OCI-LY1 (cell line): ENCODE data around the gene RBMS3.
"Not testable (repeated sequence)": the region's sequence is repeated elsewhere in the genome, so short reads cannot be mapped to it uniquely, and the experiment has no call there.

Experiments
- H2AFZ ChIP-seq: fragments of 200-600 bp; sonication (generic), shearing (Covaris generic); 2 replicates; pipeline ENCODE4 v1.6.0; 2014; ENCODE audit warnings: antibody characterized with exemption, mild to moderate bottlenecking, low read length
- H3F3A ChIP-seq: fragments of 200-600 bp; sonication (generic), shearing (Covaris generic); 2 replicates; pipeline ENCODE4 v1.6.0; 2014; ENCODE audit warnings: mild to moderate bottlenecking, antibody characterized with exemption, low read length, moderate library complexity; ENCODE audit not compliant: insufficient read depth
- H3K27ac ChIP-seq: fragments of 200-600 bp; sonication (generic); 2 replicates; pipeline ENCODE4 v1.5.1; 2014; ENCODE audit warnings: low read length, mixed run types, mild to moderate bottlenecking, low read depth; ENCODE audit not compliant: poor library complexity, severe bottlenecking
- H3K27me3 ChIP-seq: fragments of 200-600 bp; sonication (generic); 2 replicates; pipeline ENCODE4 v1.6.0; 2014; ENCODE audit warnings: antibody characterized with exemption, mild to moderate bottlenecking, low read length, moderate library complexity; ENCODE audit not compliant: insufficient read depth
- H3K36me3 ChIP-seq: fragments of 200-600 bp; sonication (generic); 2 replicates; pipeline ENCODE4 v1.6.1; 2014; ENCODE audit warnings: mild to moderate bottlenecking, antibody characterized with exemption, low read length, moderate library complexity, mixed read lengths; ENCODE audit not compliant: insufficient read depth
- H3K4me1 ChIP-seq: fragments of 200-600 bp; sonication (generic); 2 replicates; pipeline ENCODE4 v1.5.1; 2014; ENCODE audit warnings: mild to moderate bottlenecking, low read length, moderate library complexity; ENCODE audit not compliant: insufficient read depth, severe bottlenecking
- H3K4me2 ChIP-seq: fragments of 200-600 bp; sonication (generic), shearing (Covaris generic); 2 replicates; pipeline ENCODE4 v1.6.1; 2014; ENCODE audit warnings: low read length
- H3K4me3 ChIP-seq: fragments of 200-600 bp; sonication (generic); 2 replicates; pipeline ENCODE4 v1.5.1; 2014; ENCODE audit warnings: low read length, low read depth, mild to moderate bottlenecking, mixed read lengths; ENCODE audit not compliant: poor library complexity, severe bottlenecking
- H3K79me2 ChIP-seq: fragments of 200-600 bp; shearing (Covaris generic); 2 replicates; pipeline ENCODE4 v1.6.1; 2016; ENCODE audit warnings: mixed run types, low read length, mixed read lengths; ENCODE audit not compliant: insufficient read depth
- H3K9ac ChIP-seq: fragments of 200-600 bp; sonication (generic), shearing (Covaris generic); 2 replicates; pipeline ENCODE4 v1.6.1; 2014; ENCODE audit warnings: mild to moderate bottlenecking, low read length, mixed read lengths
- H3K9me2 ChIP-seq: fragments of 200-600 bp; sonication (generic), shearing (Covaris generic); 2 replicates; pipeline ENCODE4 v1.6.1; 2014; ENCODE audit warnings: low read depth, mild to moderate bottlenecking, low read length, mixed read lengths
- H3K9me3 ChIP-seq: fragments of 200-600 bp; shearing (Covaris generic); 2 replicates; pipeline ENCODE4 v1.6.1; 2014; ENCODE audit warnings: low read length, mixed read lengths
- H4K20me1 ChIP-seq: fragments of 200-600 bp; sonication (generic), shearing (Covaris generic); 2 replicates; pipeline ENCODE4 v1.6.0; 2016; ENCODE audit warnings: mild to moderate bottlenecking, low read length; ENCODE audit not compliant: insufficient read depth
- CTCF ChIP-seq: fragments of 200-600 bp; sonication (generic), shearing (Covaris generic); IDR thresholded peaks from 2 replicates; pipeline ENCODE4 v1.5.1; 2017; ENCODE audit warnings: mild to moderate bottlenecking, antibody characterized with exemption, low read length, moderate library complexity, mixed read lengths
- EZH2 ChIP-seq: fragments of 200-600 bp; sonication (generic), shearing (Covaris generic); IDR thresholded peaks from 2 replicates; pipeline ENCODE4 v1.8.0; 2017; ENCODE audit warnings: borderline replicate concordance, mixed run types, mild to moderate bottlenecking, antibody characterized with exemption, low read length, moderate library complexity, mixed read lengths

Gene RBMS3

GRCh38 chr3:29353807-29354206 lies 72.9 kb downstream of the RBMS3 start:
- Histone ChIP-seq H3K9me3 (peaks cover 3% of the 10 kb centered on the region; the same call in 1 of the 2 replicates), H3K4me1 (peaks cover 57% of the 10 kb centered on the region), H3K79me2 (peaks cover 61% of the 10 kb centered on the region), H2AFZ (no peak overlapping the region), H3K27ac (no peak overlapping the region), H3K4me3 (no peak overlapping the region), H3K9me2 (no peaks in the 10 kb centered on the region), H3K36me3 (peaks cover 5% of the 10 kb centered on the region), H3F3A (no peaks in the 10 kb centered on the region), H4K20me1 (no peaks in the 10 kb centered on the region), H3K27me3 (no peaks in the 10 kb centered on the region), H3K4me2 (no peak overlapping the region), H3K9ac (no peak overlapping the region)
- TF ChIP-seq EZH2 = no peak
- TF ChIP-seq CTCF = no peak

GRCh38 chr3:29354894-29355293 lies 74.0 kb downstream of the RBMS3 start:
- Histone ChIP-seq H3K9me3 (peaks cover 3% of the 10 kb centered on the region; the same call in 1 of the 2 replicates), H3K9ac (no peak overlapping the region), H3K4me1 (peaks cover 46% of the 10 kb centered on the region), H3K4me3 (no peak overlapping the region), H3K79me2 (peaks cover 54% of the 10 kb centered on the region), H3K36me3 (peaks cover 5% of the 10 kb centered on the region), H3K4me2 (no peak overlapping the region; the same call in 1 of the 2 replicates), H3K9me2 (no peaks in the 10 kb centered on the region), H3F3A (no peaks in the 10 kb centered on the region), H2AFZ (no peak overlapping the region), H4K20me1 (no peaks in the 10 kb centered on the region), H3K27ac (peak overlapping the region; percentile 43), H3K27me3 (no peaks in the 10 kb centered on the region)
- TF ChIP-seq CTCF (no peak), EZH2 (no peak)

DNA sequence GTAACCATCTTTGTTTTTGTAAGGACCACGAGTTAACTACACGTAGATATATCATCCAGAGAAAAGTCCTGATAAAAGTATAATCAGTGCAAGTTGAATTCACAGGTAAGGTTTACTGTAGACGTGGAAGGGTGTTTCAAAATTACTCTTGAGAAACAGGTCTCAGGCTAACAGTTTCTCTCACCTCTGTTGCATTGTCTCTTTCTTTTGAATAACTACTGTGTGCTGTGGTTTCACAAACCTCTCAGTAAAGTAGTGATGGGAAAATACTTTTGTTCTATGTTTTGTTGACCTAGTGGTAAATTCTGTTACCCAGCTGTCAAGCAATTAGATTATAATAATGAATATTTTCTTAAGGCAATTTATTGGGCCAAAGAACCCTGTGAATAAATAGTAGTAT lies 75.2 kb downstream of the RBMS3 start:
- no peaks in the 10 kb centered on the region for H4K20me1 ChIP-seq
- no peak for TF ChIP-seq EZH2
- TF ChIP-seq CTCF = no peak
- no peak overlapping the region; the same call in 1 of the 2 replicates for H3K4me2 ChIP-seq
- peaks cover 3% of the 10 kb centered on the region; the same call in 1 of the 2 replicates for H3K9me3 ChIP-seq
- no peaks in the 10 kb centered on the region for H3F3A ChIP-seq
- peaks cover 47% of the 10 kb centered on the region for H3K79me2 ChIP-seq
- peak overlapping the region; percentile 45 for H3K27ac ChIP-seq
- H3K4me3 ChIP-seq = no peak overlapping the region
- peaks cover 35% of the 10 kb centered on the region for H3K4me1 ChIP-seq
- no peaks in the 10 kb centered on the region for H3K27me3 ChIP-seq
- no peaks in the 10 kb centered on the region for H3K9me2 ChIP-seq
- no peak overlapping the region for H3K9ac ChIP-seq
- peaks cover 5% of the 10 kb centered on the region for H3K36me3 ChIP-seq
- H2AFZ ChIP-seq = no peak overlapping the region

- H3K4me2 ChIP-seq, H3K9me3 ChIP-seq, H3K9ac ChIP-seq, H3F3A ChIP-seq, H3K4me3 ChIP-seq, H3K9me2 ChIP-seq, H3K36me3 ChIP-seq, H3K27me3 ChIP-seq, H2AFZ ChIP-seq, H3K27ac ChIP-seq, H4K20me1 ChIP-seq: not testable (repeated sequence)
- H3K4me1 ChIP-seq = peaks cover 43% of the 10 kb centered on the region
- peaks cover 38% of the 10 kb centered on the region for H3K79me2 ChIP-seq
These were observed 79.4 kb downstream of the RBMS3 start for GRCh38 chr3:29360289-29360688.
